ENCODE measurements around the gene CBS.
"Not testable (repeated sequence)": the region's sequence is repeated elsewhere in the genome, so short reads cannot be mapped to it uniquely, and the experiment has no call there.

Gene CBS

GRCh38 chr21:43062955-43063664 lies 12.5 kb downstream of the CBS start:
- H3K9ac ChIP-seq (ENCODE audit: low read length); H3K27ac ChIP-seq (ENCODE audit: low read depth, low read length); H3K36me3 ChIP-seq (ENCODE audit: control insufficient read depth in 1 of 2, insufficient read depth in 2 of 2, low read length in 2 of 2); H4K12ac ChIP-seq (ENCODE audit: low read depth, low read length); H4K8ac ChIP-seq (ENCODE audit: low read depth, low read length); H3K9me3 ChIP-seq (ENCODE audit: insufficient read depth, low read depth, low read length); H3K4me1 ChIP-seq (ENCODE audit: control insufficient read depth in 1 of 2, insufficient read depth in 2 of 2, low read length in 2 of 2); H3K4ac ChIP-seq (ENCODE audit: low read depth, low read length); H3K23ac ChIP-seq (ENCODE audit: low read length); H3K14ac ChIP-seq (ENCODE audit: low read length); H2AK5ac ChIP-seq (ENCODE audit: low read length); H2BK120ac ChIP-seq (ENCODE audit: insufficient read depth, low read length, poor library complexity); H2AFZ ChIP-seq (ENCODE audit: insufficient read depth, low read length, poor library complexity); H2BK12ac ChIP-seq (ENCODE audit: low read length); H2BK5ac ChIP-seq (ENCODE audit: low read depth, low read length, poor library complexity); H3K79me2 ChIP-seq (ENCODE audit: control insufficient read depth, insufficient read depth, low read length, poor library complexity); H3K27me3 ChIP-seq (ENCODE audit: insufficient read depth, low read length); H3K18ac ChIP-seq (ENCODE audit: low read length); DNase-seq; H3K4me3 ChIP-seq (ENCODE audit: low read depth, low read length); H4K91ac ChIP-seq (ENCODE audit: low read depth, low read length); H3K4me2 ChIP-seq (ENCODE audit: low read length); H3K79me1 ChIP-seq (ENCODE audit: low read length): not testable (repeated sequence)
- no CpG with 5 or more reads among the region's 28 CpGs for WGBS (ENCODE audit: extremely low coverage, insufficient coverage, insufficient read length)

- H3K9ac ChIP-seq (ENCODE audit: low read length); H3K36me3 ChIP-seq (ENCODE audit: control insufficient read depth in 1 of 2, insufficient read depth in 2 of 2, low read length in 2 of 2); H4K12ac ChIP-seq (ENCODE audit: low read depth, low read length); H3K4ac ChIP-seq (ENCODE audit: low read depth, low read length); H3K79me2 ChIP-seq (ENCODE audit: control insufficient read depth, insufficient read depth, low read length, poor library complexity); H2AFZ ChIP-seq (ENCODE audit: insufficient read depth, low read length, poor library complexity); H3K4me3 ChIP-seq (ENCODE audit: low read depth, low read length); H4K91ac ChIP-seq (ENCODE audit: low read depth, low read length); H3K14ac ChIP-seq (ENCODE audit: low read length); H3K27ac ChIP-seq (ENCODE audit: low read depth, low read length); H3K4me1 ChIP-seq (ENCODE audit: control insufficient read depth in 1 of 2, insufficient read depth in 2 of 2, low read length in 2 of 2); H3K27me3 ChIP-seq (ENCODE audit: insufficient read depth, low read length); H2BK12ac ChIP-seq (ENCODE audit: low read length); DNase-seq; H3K79me1 ChIP-seq (ENCODE audit: low read length); H3K9me3 ChIP-seq (ENCODE audit: insufficient read depth, low read depth, low read length); H2BK5ac ChIP-seq (ENCODE audit: low read depth, low read length, poor library complexity); H3K4me2 ChIP-seq (ENCODE audit: low read length); H2BK120ac ChIP-seq (ENCODE audit: insufficient read depth, low read length, poor library complexity); H3K23ac ChIP-seq (ENCODE audit: low read length); H4K8ac ChIP-seq (ENCODE audit: low read depth, low read length); H2AK5ac ChIP-seq (ENCODE audit: low read length); H3K18ac ChIP-seq (ENCODE audit: low read length): not testable (repeated sequence)
- WGBS (ENCODE audit: extremely low coverage, insufficient coverage, insufficient read length): no CpG with 5 or more reads among the region's 13 CpGs
These were observed 22.5 kb downstream of the CBS start for GRCh38 chr21:43053112-43053511.

GRCh38 chr21:43045876-43046821 lies 29.5 kb downstream of the CBS start:
- not testable (repeated sequence) for H2AFZ ChIP-seq (ENCODE audit: insufficient read depth, low read length, poor library complexity); H2BK5ac ChIP-seq (ENCODE audit: low read depth, low read length, poor library complexity); H2BK120ac ChIP-seq (ENCODE audit: insufficient read depth, low read length, poor library complexity); H3K18ac ChIP-seq (ENCODE audit: low read length); H3K27me3 ChIP-seq (ENCODE audit: insufficient read depth, low read length); H4K91ac ChIP-seq (ENCODE audit: low read depth, low read length); H3K36me3 ChIP-seq (ENCODE audit: control insufficient read depth in 1 of 2, insufficient read depth in 2 of 2, low read length in 2 of 2); H2AK5ac ChIP-seq (ENCODE audit: low read length); H3K4ac ChIP-seq (ENCODE audit: low read depth, low read length); H3K4me2 ChIP-seq (ENCODE audit: low read length); H4K12ac ChIP-seq (ENCODE audit: low read depth, low read length); H3K23ac ChIP-seq (ENCODE audit: low read length); H3K9me3 ChIP-seq (ENCODE audit: insufficient read depth, low read depth, low read length); H3K79me1 ChIP-seq (ENCODE audit: low read length); H3K9ac ChIP-seq (ENCODE audit: low read length); H3K4me1 ChIP-seq (ENCODE audit: control insufficient read depth in 1 of 2, insufficient read depth in 2 of 2, low read length in 2 of 2); H4K8ac ChIP-seq (ENCODE audit: low read depth, low read length); H2BK12ac ChIP-seq (ENCODE audit: low read length); H3K27ac ChIP-seq (ENCODE audit: low read depth, low read length); H3K14ac ChIP-seq (ENCODE audit: low read length); DNase-seq; H3K79me2 ChIP-seq (ENCODE audit: control insufficient read depth, insufficient read depth, low read length, poor library complexity); H3K4me3 ChIP-seq (ENCODE audit: low read depth, low read length)
- no CpG with 5 or more reads among the region's 21 CpGs for WGBS (ENCODE audit: extremely low coverage, insufficient coverage, insufficient read length)

GRCh38 chr21:43045165-43045875 lies 30.3 kb downstream of the CBS start:
- not testable (repeated sequence) for H2BK120ac ChIP-seq (ENCODE audit: insufficient read depth, low read length, poor library complexity); H3K23ac ChIP-seq (ENCODE audit: low read length); H4K8ac ChIP-seq (ENCODE audit: low read depth, low read length); H3K4ac ChIP-seq (ENCODE audit: low read depth, low read length); H2BK12ac ChIP-seq (ENCODE audit: low read length); H4K12ac ChIP-seq (ENCODE audit: low read depth, low read length); H3K79me1 ChIP-seq (ENCODE audit: low read length); DNase-seq; H3K9me3 ChIP-seq (ENCODE audit: insufficient read depth, low read depth, low read length); H3K4me2 ChIP-seq (ENCODE audit: low read length); H3K4me3 ChIP-seq (ENCODE audit: low read depth, low read length); H2AFZ ChIP-seq (ENCODE audit: insufficient read depth, low read length, poor library complexity); H2AK5ac ChIP-seq (ENCODE audit: low read length); H3K9ac ChIP-seq (ENCODE audit: low read length); H3K27ac ChIP-seq (ENCODE audit: low read depth, low read length); H3K27me3 ChIP-seq (ENCODE audit: insufficient read depth, low read length); H4K91ac ChIP-seq (ENCODE audit: low read depth, low read length); H3K36me3 ChIP-seq (ENCODE audit: control insufficient read depth in 1 of 2, insufficient read depth in 2 of 2, low read length in 2 of 2); H3K79me2 ChIP-seq (ENCODE audit: control insufficient read depth, insufficient read depth, low read length, poor library complexity); H3K18ac ChIP-seq (ENCODE audit: low read length); H3K4me1 ChIP-seq (ENCODE audit: control insufficient read depth in 1 of 2, insufficient read depth in 2 of 2, low read length in 2 of 2); H2BK5ac ChIP-seq (ENCODE audit: low read depth, low read length, poor library complexity); H3K14ac ChIP-seq (ENCODE audit: low read length)
- WGBS (ENCODE audit: extremely low coverage, insufficient coverage, insufficient read length): no CpG with 5 or more reads among the region's 17 CpGs

Measured in trophoblast cell (in vitro differentiated cells and primary cell).